Mononuclear cell (primary cell): Measurements from ENCODE around the gene ELAPOR1. TPM values are rescaled to one million over a fixed set of nuclear protein-coding genes. Genes with fewer than 3 reads are reported as not detected.

Experiments used
- total RNA-seq: library from RNA; depleted of rRNA; stranded (reverse); fragments of >200 nt; gene quantifications from one replicate; pipeline ENCODE4 v1.2.3, GENCODE V29; 2012

Gene ELAPOR1
- total RNA-seq, 1 donor = 5.6 TPM

Other genes starting within 250 kb of the ELAPOR1 start
- 2.1 TPM for gene GPSM2, start 237.1 kb upstream of the ELAPOR1 start, total RNA-seq
- gene CLCC1, start 150.6 kb upstream of the ELAPOR1 start, total RNA-seq = 5.1 TPM
- gene WDR47, start 72.0 kb upstream of the ELAPOR1 start, total RNA-seq = 19.3 TPM
- 59.2 TPM for gene TAF13, start 38.1 kb upstream of the ELAPOR1 start, total RNA-seq
- 65.1 TPM for gene TMEM167B, start 23.4 kb upstream of the ELAPOR1 start, total RNA-seq
- 87.1 TPM for gene SARS1, start 99.8 kb downstream of the ELAPOR1 start, total RNA-seq
- 1.4 TPM for gene CELSR2, start 135.4 kb downstream of the ELAPOR1 start, total RNA-seq
- gene PSRC1, start 169.0 kb downstream of the ELAPOR1 start, total RNA-seq = 0.73 TPM
- gene MYBPHL, start 192.9 kb downstream of the ELAPOR1 start, total RNA-seq = not detected